ENCODE results near the gene ARID4B. TPM values are rescaled to one million over a fixed set of nuclear protein-coding genes. Genes with fewer than 3 reads are reported as not detected.

Gene ARID4B
- total RNA-seq, 1 experiment from 2014 or later = 34.2 TPM

- no peak for TF ChIP-seq CTCF (IDR thresholded peaks at IDR 0.05; ENCODE audit: insufficient read depth in 1 of 2, low read depth in 1 of 2, low read length in 1 of 2, severe bottlenecking in 1 of 2, unreplicated experiment in 1 of 2)
- POLR2A ChIA-PET = no interaction called here
- H3K27me3 ChIP-seq (replicated peaks; ENCODE audit: control insufficient read depth, insufficient read depth, low read length) = no peaks in the 10 kb centered on the region
- peaks cover 2% of the 10 kb centered on the region; the same call in 1 of the 2 replicates for H3K36me3 ChIP-seq (ENCODE audit: control insufficient read depth, insufficient read depth, low read length)
- no TSS peak for BruUV-seq (replicated peaks)
- intact Hi-C loops (cut with micrococcal nuclease; ENCODE audit: unreplicated experiment) = no loop called here
- H3K4me3 ChIP-seq (ENCODE audit: low read depth, low read length) = no peak overlapping the region
- no peaks in the 10 kb centered on the region for H3K9me3 ChIP-seq
- H3K4me1 Mint-ChIP-seq (ENCODE audit: low read depth, unreplicated experiment) = peaks cover 15% of the 10 kb centered on the region
- no peaks in the 10 kb centered on the region for H3K27me3 Mint-ChIP-seq (ENCODE audit: insufficient read depth, unreplicated experiment)
- H3K4me1 ChIP-seq = peaks cover 21% of the 10 kb centered on the region
- DNase-seq = no peak
- H3K9me3 Mint-ChIP-seq (ENCODE audit: unreplicated experiment) = no peaks in the 10 kb centered on the region
- no peak overlapping the region for H3K4me3 Mint-ChIP-seq (ENCODE audit: unreplicated experiment)
- peaks cover 86% of the 10 kb centered on the region for H3K36me3 Mint-ChIP-seq (ENCODE audit: insufficient read depth, unreplicated experiment)
- CTCF ChIA-PET = no interaction called here
- no peak overlapping the region for H3K27ac Mint-ChIP-seq (ENCODE audit: unreplicated experiment)
These were observed 196.0 kb downstream of the ARID4B start for GRCh38 chr1:235131961-235132360.

GRCh38 chr1:235130766-235131270 is 197.2 kb downstream of the ARID4B start:
- H3K36me3 ChIP-seq (ENCODE audit: control insufficient read depth, insufficient read depth, low read length) = peaks cover 2% of the 10 kb centered on the region; the same call in 1 of the 2 replicates
- H3K9me3 ChIP-seq = no peaks in the 10 kb centered on the region
- no TSS peak for BruUV-seq (replicated peaks)
- peaks cover 21% of the 10 kb centered on the region for H3K4me1 ChIP-seq
- ChIA-PET CTCF (no interaction called here), POLR2A (no interaction called here)
- no peak overlapping the region for H3K4me3 Mint-ChIP-seq (ENCODE audit: unreplicated experiment)
- H3K27me3 ChIP-seq (replicated peaks; ENCODE audit: control insufficient read depth, insufficient read depth, low read length) = no peaks in the 10 kb centered on the region
- no peaks in the 10 kb centered on the region for H3K27me3 Mint-ChIP-seq (ENCODE audit: insufficient read depth, unreplicated experiment)
- H3K9me3 Mint-ChIP-seq (ENCODE audit: unreplicated experiment) = no peaks in the 10 kb centered on the region
- H3K4me1 Mint-ChIP-seq (ENCODE audit: low read depth, unreplicated experiment) = peaks cover 15% of the 10 kb centered on the region
- TF ChIP-seq CTCF (IDR thresholded peaks at IDR 0.05; ENCODE audit: insufficient read depth in 1 of 2, low read depth in 1 of 2, low read length in 1 of 2, severe bottlenecking in 1 of 2, unreplicated experiment in 1 of 2) = no peak
- DNase-seq = no peak
- intact Hi-C loops (cut with micrococcal nuclease; ENCODE audit: unreplicated experiment) = no loop called here
- H3K27ac Mint-ChIP-seq (ENCODE audit: unreplicated experiment) = no peak overlapping the region
- H3K36me3 Mint-ChIP-seq (ENCODE audit: insufficient read depth, unreplicated experiment) = peaks cover 86% of the 10 kb centered on the region
- no peak overlapping the region for H3K4me3 ChIP-seq (ENCODE audit: low read depth, low read length)

GRCh38 chr1:235129774-235130570 is 198.0 kb downstream of the ARID4B start:
- BruUV-seq (replicated peaks) = no TSS peak
- CTCF ChIA-PET = no interaction called here
- H3K9me3 Mint-ChIP-seq (ENCODE audit: unreplicated experiment) = no peaks in the 10 kb centered on the region
- H3K27me3 Mint-ChIP-seq (ENCODE audit: insufficient read depth, unreplicated experiment) = no peaks in the 10 kb centered on the region
- peaks cover 86% of the 10 kb centered on the region for H3K36me3 Mint-ChIP-seq (ENCODE audit: insufficient read depth, unreplicated experiment)
- TF ChIP-seq CTCF (IDR thresholded peaks at IDR 0.05; ENCODE audit: insufficient read depth in 1 of 2, low read depth in 1 of 2, low read length in 1 of 2, severe bottlenecking in 1 of 2, unreplicated experiment in 1 of 2) = no peak
- peak; percentile 53 to 61 for DNase-seq
- Histone ChIP-seq H3K27me3 (replicated peaks; ENCODE audit: control insufficient read depth, insufficient read depth, low read length) (no peaks in the 10 kb centered on the region), H3K4me3 (ENCODE audit: low read depth, low read length) (no peak overlapping the region), H3K4me1 (peaks cover 21% of the 10 kb centered on the region), H3K36me3 (ENCODE audit: control insufficient read depth, insufficient read depth, low read length) (peaks cover 2% of the 10 kb centered on the region; the same call in 1 of the 2 replicates), H3K9me3 (no peaks in the 10 kb centered on the region)
- peak overlapping the region; percentile 100 for H3K4me3 Mint-ChIP-seq (ENCODE audit: unreplicated experiment)
- POLR2A ChIA-PET = interaction anchor here (0.6 to 0.9 kb wide), 2 partner anchors 159 to 237 kb away, joined by 3 read pairs; partner anchors contain the start of gene TBCE
- intact Hi-C loops (cut with micrococcal nuclease; ENCODE audit: unreplicated experiment) = loop anchor here (2.0 to 10.0 kb wide), 3 partner anchors 32 to 375 kb away; partner anchors contain the start of genes ARID4B, B3GALNT2, GGPS1 and RBM34
- peaks cover 15% of the 10 kb centered on the region for H3K4me1 Mint-ChIP-seq (ENCODE audit: low read depth, unreplicated experiment)
- peak overlapping the region; percentile 99 for H3K27ac Mint-ChIP-seq (ENCODE audit: unreplicated experiment)
